ENCODE measurements around the gene ESYT2. TPM values are rescaled to one million over a fixed set of nuclear protein-coding genes. Genes with fewer than 3 reads are reported as not detected.
A peak's percentile ranks its signal among the peaks of the same experiment; 100 is the strongest.

ESYT2 gene
- total RNA-seq, 2 donors from 2014 or later: 24.4 to 31.8 TPM

GRCh38 chr7:158753900-158754299, 75.4 kb downstream of the ESYT2 start:
- no peak overlapping the region for H3K4me3 Mint-ChIP-seq
- H3K4me1 Mint-ChIP-seq (ENCODE audit: low read depth in 2 of 2): peaks cover 6 to 9% of the 10 kb centered on the region in 2 donors
- H3K36me3 Mint-ChIP-seq: no peaks in the 10 kb centered on the region

GRCh38 chr7:158751751-158752150, 77.6 kb downstream of the ESYT2 start:
- H3K36me3 Mint-ChIP-seq: peaks cover 4% of the 10 kb centered on the region
- H3K9me3 Mint-ChIP-seq: no peaks in the 10 kb centered on the region
- no peaks in the 10 kb centered on the region for H3K27me3 Mint-ChIP-seq
- H3K4me3 Mint-ChIP-seq: no peak overlapping the region
- peaks cover 3 to 6% of the 10 kb centered on the region in 2 donors for H3K4me1 Mint-ChIP-seq (ENCODE audit: low read depth in 2 of 2)
- ATAC-seq (no peak), DNase-seq (ENCODE audit: low spot score) (no peak)
- H3K27ac Mint-ChIP-seq: no peak overlapping the region

More at GRCh38 chr7:158753900-158754299, 75.4 kb downstream of the ESYT2 start:
- no peak for DNase-seq (ENCODE audit: low spot score)
- no peak overlapping the region for H3K27ac Mint-ChIP-seq
- no peaks in the 10 kb centered on the region for H3K27me3 Mint-ChIP-seq
- no peaks in the 10 kb centered on the region for H3K9me3 Mint-ChIP-seq
- no peak for ATAC-seq

GRCh38 chr7:158751199-158751598, 78.1 kb downstream of the ESYT2 start:
- peaks cover 3 to 6% of the 10 kb centered on the region in 2 donors for H3K4me1 Mint-ChIP-seq (ENCODE audit: low read depth in 2 of 2)
- no peak overlapping the region for H3K27ac Mint-ChIP-seq
- no peak for DNase-seq (ENCODE audit: low spot score)
- H3K36me3 Mint-ChIP-seq: peaks cover 4% of the 10 kb centered on the region
- no peaks in the 10 kb centered on the region for H3K9me3 Mint-ChIP-seq
- H3K4me3 Mint-ChIP-seq: no peak overlapping the region
- H3K27me3 Mint-ChIP-seq: no peaks in the 10 kb centered on the region
- no peak for ATAC-seq

GRCh38 chr7:158750702-158751101, 78.6 kb downstream of the ESYT2 start:
- ATAC-seq (no peak), DNase-seq (ENCODE audit: low spot score) (no peak)
- Mint-ChIP-seq H3K9me3 (no peaks in the 10 kb centered on the region), H3K27ac (peak overlapping the region in 1 of 2 donors; percentile 37), H3K4me3 (no peak overlapping the region), H3K4me1 (ENCODE audit: low read depth in 2 of 2) (peaks cover 3 to 6% of the 10 kb centered on the region in 2 donors), H3K36me3 (peaks cover 4% of the 10 kb centered on the region), H3K27me3 (no peaks in the 10 kb centered on the region)

GRCh38 chr7:158749396-158749795, 79.9 kb downstream of the ESYT2 start:
- H3K9me3 Mint-ChIP-seq: no peaks in the 10 kb centered on the region
- ATAC-seq: no peak
- no peak overlapping the region for H3K4me3 Mint-ChIP-seq
- peaks cover 4% of the 10 kb centered on the region for H3K36me3 Mint-ChIP-seq
- no peaks in the 10 kb centered on the region for H3K4me1 Mint-ChIP-seq (ENCODE audit: low read depth in 2 of 2)
- no peak for DNase-seq (ENCODE audit: low spot score)
- H3K27me3 Mint-ChIP-seq: no peaks in the 10 kb centered on the region
- no peak overlapping the region for H3K27ac Mint-ChIP-seq

- Mint-ChIP-seq H3K27me3 (no peaks in the 10 kb centered on the region), H3K4me1 (ENCODE audit: low read depth in 2 of 2) (no peaks in the 10 kb centered on the region), H3K36me3 (peaks cover 4% of the 10 kb centered on the region), H3K27ac (no peak overlapping the region), H3K9me3 (no peaks in the 10 kb centered on the region), H3K4me3 (no peak overlapping the region)
- no peak for DNase-seq (ENCODE audit: low spot score)
- no peak for ATAC-seq
These were observed 81.0 kb downstream of the ESYT2 start for GRCh38 chr7:158748335-158748734.

GRCh38 chr7:158747408-158747807, 81.9 kb downstream of the ESYT2 start:
- no peaks in the 10 kb centered on the region for H3K9me3 Mint-ChIP-seq
- peaks cover 4% of the 10 kb centered on the region for H3K36me3 Mint-ChIP-seq
- H3K27ac Mint-ChIP-seq: no peak overlapping the region
- ATAC-seq (no peak), DNase-seq (ENCODE audit: low spot score) (no peak)
- no peak overlapping the region for H3K4me3 Mint-ChIP-seq
- no peaks in the 10 kb centered on the region for H3K27me3 Mint-ChIP-seq
- H3K4me1 Mint-ChIP-seq (ENCODE audit: low read depth in 2 of 2): no peaks in the 10 kb centered on the region

- DNase-seq (ENCODE audit: low spot score) (no peak), ATAC-seq (no peak)
- Mint-ChIP-seq H3K36me3 (peaks cover 4% of the 10 kb centered on the region), H3K4me3 (no peak overlapping the region), H3K4me1 (ENCODE audit: low read depth in 2 of 2) (no peaks in the 10 kb centered on the region), H3K9me3 (no peaks in the 10 kb centered on the region), H3K27me3 (no peaks in the 10 kb centered on the region), H3K27ac (no peak overlapping the region)
These were observed 82.4 kb downstream of the ESYT2 start for GRCh38 chr7:158746957-158747356.

GRCh38 chr7:158745057-158745715, 84.1 kb downstream of the ESYT2 start:
- H3K4me1 Mint-ChIP-seq (ENCODE audit: low read depth in 2 of 2): peaks cover 7 to 8% of the 10 kb centered on the region in 2 donors
- peaks cover 12% of the 10 kb centered on the region for H3K36me3 Mint-ChIP-seq
- H3K4me3 Mint-ChIP-seq: no peak overlapping the region
- no peak overlapping the region for H3K27ac Mint-ChIP-seq
- H3K27me3 Mint-ChIP-seq: no peaks in the 10 kb centered on the region
- H3K9me3 Mint-ChIP-seq: no peaks in the 10 kb centered on the region
- ATAC-seq (peak in 1 of 2 donors; percentile 54), DNase-seq (ENCODE audit: low spot score) (no peak)

- Mint-ChIP-seq H3K27ac (no peak overlapping the region), H3K36me3 (peaks cover 13% of the 10 kb centered on the region), H3K9me3 (no peaks in the 10 kb centered on the region), H3K4me1 (ENCODE audit: low read depth in 2 of 2) (peaks cover 11% of the 10 kb centered on the region in 2 donors), H3K4me3 (no peak overlapping the region), H3K27me3 (no peaks in the 10 kb centered on the region)
- no peak for DNase-seq (ENCODE audit: low spot score)
- ATAC-seq: no peak
These were observed 85.2 kb downstream of the ESYT2 start for GRCh38 chr7:158744070-158744469.

GRCh38 chr7:158743219-158743618, 86.1 kb downstream of the ESYT2 start:
- peaks cover 13% of the 10 kb centered on the region for H3K36me3 Mint-ChIP-seq
- H3K27ac Mint-ChIP-seq: no peak overlapping the region
- DNase-seq (ENCODE audit: low spot score) (no peak), ATAC-seq (no peak)
- H3K27me3 Mint-ChIP-seq: no peaks in the 10 kb centered on the region
- H3K9me3 Mint-ChIP-seq: no peaks in the 10 kb centered on the region
- H3K4me1 Mint-ChIP-seq (ENCODE audit: low read depth in 2 of 2): peaks cover 11% of the 10 kb centered on the region in 2 donors
- no peak overlapping the region for H3K4me3 Mint-ChIP-seq

- ATAC-seq: no peak
- Mint-ChIP-seq H3K36me3 (peaks cover 9% of the 10 kb centered on the region), H3K27me3 (no peaks in the 10 kb centered on the region), H3K27ac (no peak overlapping the region), H3K4me1 (ENCODE audit: low read depth in 2 of 2) (peaks cover 11% of the 10 kb centered on the region in 2 donors), H3K9me3 (no peaks in the 10 kb centered on the region), H3K4me3 (no peak overlapping the region)
- DNase-seq (ENCODE audit: low spot score): no peak
These were observed 87.1 kb downstream of the ESYT2 start for GRCh38 chr7:158742065-158742821.

- Mint-ChIP-seq H3K27me3 (no peaks in the 10 kb centered on the region), H3K27ac (no peak overlapping the region), H3K4me1 (ENCODE audit: low read depth in 2 of 2) (peaks cover 11% of the 10 kb centered on the region in 2 donors), H3K4me3 (no peak overlapping the region), H3K36me3 (peaks cover 9% of the 10 kb centered on the region), H3K9me3 (no peaks in the 10 kb centered on the region)
- DNase-seq (ENCODE audit: low spot score): no peak
- ATAC-seq: no peak
These were observed 88.0 kb downstream of the ESYT2 start for GRCh38 chr7:158741294-158741666.

GRCh38 chr7:158740657-158741293, 88.5 kb downstream of the ESYT2 start:
- ATAC-seq (no peak), DNase-seq (ENCODE audit: low spot score) (no peak)
- no peaks in the 10 kb centered on the region for H3K27me3 Mint-ChIP-seq
- H3K4me3 Mint-ChIP-seq: no peak overlapping the region
- peaks cover 9% of the 10 kb centered on the region for H3K36me3 Mint-ChIP-seq
- no peaks in the 10 kb centered on the region for H3K9me3 Mint-ChIP-seq
- H3K4me1 Mint-ChIP-seq (ENCODE audit: low read depth in 2 of 2): peaks cover 11% of the 10 kb centered on the region in 2 donors
- H3K27ac Mint-ChIP-seq: peak overlapping the region; percentile 63 to 72

All from natural killer cell treated with Interleukin-12 subunit alpha and Interleukin-12 subunit beta and Interleukin-15 and Interleukin-18, amount 100 ng/mL, for 72 hours (primary cell).